Mesodermal cell (in vitro differentiated cells): Measurements from ENCODE around the gene FOXN3. TPM values are rescaled to one million over a fixed set of nuclear protein-coding genes. Genes with fewer than 3 reads are reported as not detected.

Experiments used
- H3K27ac ChIP-seq: 2 replicates; pipeline ENCODE4 v1.7.0; 2013; ENCODE audit warnings: mild to moderate bottlenecking, low read depth, low read length, moderate library complexity; ENCODE audit not compliant: severe bottlenecking
- H3K36me3 ChIP-seq: 2 replicates; pipeline ENCODE4 v1.7.1; 2013; ENCODE audit warnings: mild to moderate bottlenecking, low read length, moderate library complexity; ENCODE audit not compliant: control insufficient read depth, insufficient read depth
- H3K4me1 ChIP-seq: one replicate; pipeline ENCODE4 v1.7.1; 2013; ENCODE audit warnings: mild to moderate bottlenecking, low read length; ENCODE audit not compliant: insufficient read depth, control insufficient read depth, poor library complexity, severe bottlenecking
- H3K4me3 ChIP-seq: 2 replicates; pipeline ENCODE4 v1.7.0; 2013; ENCODE audit warnings: low read length, control low read depth, mild to moderate bottlenecking; ENCODE audit not compliant: insufficient read depth, poor library complexity, severe bottlenecking; ENCODE audit errors: extremely low read depth
- H3K9me3 ChIP-seq: 2 replicates; pipeline ENCODE4 v1.7.1; 2013; ENCODE audit warnings: mild to moderate bottlenecking, low read length, moderate library complexity; ENCODE audit not compliant: control insufficient read depth
- WGBS, 2 experiments: methylation state at CpG; one replicate each; pipeline ENCODE4 v1.1.5; 2013; ENCODE audit warnings: missing lambda C conversion rate in 2 of 2; ENCODE audit not compliant: insufficient coverage in 2 of 2; 5-methylcytosine and 5-hydroxymethylcytosine counted together
- polyA plus RNA-seq, 2 experiments: library from polyadenylated mRNA; stranded (reverse); fragments of 50-300 nt; gene quantifications; one replicate each; pipeline ENCODE4 v1.2.3, GENCODE V29; 2013

FOXN3 gene
- polyA plus RNA-seq (2013, experiment 1 of 2) = 43.1 TPM
- polyA plus RNA-seq (2013, experiment 2 of 2) = 34.7 TPM

- 0% methylated on average over 24 to 36 of the region's 54 CpGs for WGBS, 2 experiments
- Histone ChIP-seq H3K27ac (peak within 1 kb of the TSS; percentile 78), H3K4me1 (peaks cover 10% of the 10 kb centered on the region)
These were observed at the start of gene FOXN3 for GRCh38 chr14:89417091-89417464. TSS of gene FOXN3 (minus strand) at chr14:89417233. CDS start at chr14:89412476, 4,757 bp downstream.

GRCh38 chr14:89466484-89466883 lies 49.5 kb upstream of the FOXN3 start:
- Histone ChIP-seq H3K27ac (no peak overlapping the region), H3K4me3 (no peak overlapping the region), H3K4me1 (no peaks in the 10 kb centered on the region), H3K9me3 (peaks cover 7% of the 10 kb centered on the region), H3K36me3 (no peaks in the 10 kb centered on the region)
- WGBS, 2 experiments = 69% methylated on average over 2 to 3 of the region's 5 CpGs

More at GRCh38 chr14:89417091-89417464, at the start of gene FOXN3:
- Histone ChIP-seq H3K9me3 (no peaks in the 10 kb centered on the region), H3K4me3 (peak within 1 kb of the TSS; percentile 77), H3K36me3 (peaks cover 21% of the 10 kb centered on the region)

GRCh38 chr14:89465876-89466275 lies 48.8 kb upstream of the FOXN3 start:
- 64 to 70% methylated on average over 2 to 5 of the region's 5 CpGs for WGBS, 2 experiments
- Histone ChIP-seq H3K27ac (no peak overlapping the region), H3K4me3 (no peak overlapping the region), H3K9me3 (peaks cover 7% of the 10 kb centered on the region), H3K4me1 (no peaks in the 10 kb centered on the region), H3K36me3 (no peaks in the 10 kb centered on the region)

- H3K9me3 ChIP-seq = peaks cover 7% of the 10 kb centered on the region
- H3K4me1 ChIP-seq = peaks cover 6% of the 10 kb centered on the region
- H3K4me3 ChIP-seq = no peak overlapping the region
- H3K36me3 ChIP-seq = no peaks in the 10 kb centered on the region
- WGBS, 2 experiments = 89 to 100% methylated on average over 1 to 2 of the region's 3 CpGs
- H3K27ac ChIP-seq = no peak overlapping the region
These were observed 44.2 kb upstream of the FOXN3 start for GRCh38 chr14:89461256-89461655.

GRCh38 chr14:89458713-89459420 lies 41.8 kb upstream of the FOXN3 start:
- Histone ChIP-seq H3K27ac (no peak overlapping the region), H3K9me3 (no peaks in the 10 kb centered on the region), H3K4me3 (no peak overlapping the region), H3K4me1 (peaks cover 16% of the 10 kb centered on the region), H3K36me3 (no peaks in the 10 kb centered on the region)
- WGBS, 2 experiments = 70 to 91% methylated on average over 3 to 4 of the region's 5 CpGs

- Histone ChIP-seq H3K4me1 (peaks cover 16% of the 10 kb centered on the region), H3K27ac (no peak overlapping the region), H3K4me3 (no peak overlapping the region), H3K36me3 (no peaks in the 10 kb centered on the region), H3K9me3 (no peaks in the 10 kb centered on the region)
- WGBS, 2 experiments = 93 to 100% methylated on average over 4 to 5 of the region's 5 CpGs
These were observed 40.0 kb upstream of the FOXN3 start for GRCh38 chr14:89457007-89457406.

GRCh38 chr14:89455412-89455811 lies 38.4 kb upstream of the FOXN3 start:
- no peak overlapping the region for H3K4me3 ChIP-seq
- H3K36me3 ChIP-seq = no peaks in the 10 kb centered on the region
- H3K9me3 ChIP-seq = no peaks in the 10 kb centered on the region
- H3K27ac ChIP-seq = peak overlapping the region; percentile 56
- WGBS, 2 experiments = 71 to 82% methylated on average over 7 to 8 of the region's 9 CpGs
- H3K4me1 ChIP-seq = peaks cover 16% of the 10 kb centered on the region

- H3K27ac ChIP-seq = peak overlapping the region; percentile 56
- no peaks in the 10 kb centered on the region for H3K36me3 ChIP-seq
- no peaks in the 10 kb centered on the region for H3K9me3 ChIP-seq
- H3K4me3 ChIP-seq = no peak overlapping the region
- 85 to 90% methylated on average over 8 to 10 of the region's 10 CpGs for WGBS, 2 experiments
- peaks cover 16% of the 10 kb centered on the region for H3K4me1 ChIP-seq
These were observed 38.0 kb upstream of the FOXN3 start for GRCh38 chr14:89454996-89455395.

GRCh38 chr14:89452281-89452680 lies 35.2 kb upstream of the FOXN3 start:
- Histone ChIP-seq H3K4me3 (no peak overlapping the region), H3K27ac (no peak overlapping the region), H3K4me1 (peaks cover 11% of the 10 kb centered on the region), H3K36me3 (no peaks in the 10 kb centered on the region), H3K9me3 (no peaks in the 10 kb centered on the region)
- 93 to 95% methylated on average over 8 to 9 of the region's 9 CpGs for WGBS, 2 experiments

GRCh38 chr14:89451229-89451628 lies 34.2 kb upstream of the FOXN3 start:
- peaks cover 11% of the 10 kb centered on the region for H3K4me1 ChIP-seq
- WGBS, 2 experiments = 92 to 99% methylated on average over 8 to 9 of the region's 9 CpGs
- no peaks in the 10 kb centered on the region for H3K9me3 ChIP-seq
- no peak overlapping the region for H3K27ac ChIP-seq
- no peaks in the 10 kb centered on the region for H3K36me3 ChIP-seq
- H3K4me3 ChIP-seq = no peak overlapping the region

GRCh38 chr14:89447182-89447944 lies 30.3 kb upstream of the FOXN3 start:
- H3K9me3 ChIP-seq = no peaks in the 10 kb centered on the region
- WGBS, 2 experiments = 90 to 100% methylated on average over 6 to 8 of the region's 14 CpGs

More at GRCh38 chr14:89447182-89447944, 30.3 kb upstream of the FOXN3 start:
- Histone ChIP-seq H3K36me3 (no peaks in the 10 kb centered on the region), H3K4me1 (peaks cover 25% of the 10 kb centered on the region), H3K27ac (no peak overlapping the region), H3K4me3 (no peak overlapping the region)
